Activated T-helper 9 cell treated with anti-CD3 and anti-CD28 coated beads, Interleukin-2, amount 50 U/mL, for 16 hours (primary cell): Measurements from ENCODE around the gene URB1.
"Not testable (repeated sequence)": the region's sequence is repeated elsewhere in the genome, so short reads cannot be mapped to it uniquely, and the experiment has no call there.

Experiments used
- DNase-seq: peaks from one replicate; pipeline ENCODE4 v3.0.0-alpha.2; 2020; ENCODE audit warnings: low read depth

The URB1 gene

DNA sequence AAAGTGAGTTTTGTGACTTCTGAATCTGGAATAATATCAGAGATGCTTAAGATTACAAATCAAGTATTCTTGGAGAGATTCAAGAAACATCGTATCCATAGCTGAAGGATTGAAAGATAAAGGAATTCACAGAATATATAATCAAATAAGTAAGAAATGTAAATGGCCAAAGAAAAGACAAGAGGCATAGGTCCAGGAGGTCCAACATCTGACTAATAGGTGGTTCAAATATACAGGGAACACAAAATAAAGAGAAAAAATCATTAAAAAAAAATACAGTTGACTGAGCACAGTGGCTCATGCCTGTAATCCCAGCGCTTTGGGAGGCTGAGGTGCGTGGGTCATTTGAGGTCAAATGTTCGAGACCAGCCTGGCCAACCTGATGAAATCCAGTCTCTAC lies 107.3 kb downstream of the URB1 start:
- DNase-seq, result no peak

DNA sequence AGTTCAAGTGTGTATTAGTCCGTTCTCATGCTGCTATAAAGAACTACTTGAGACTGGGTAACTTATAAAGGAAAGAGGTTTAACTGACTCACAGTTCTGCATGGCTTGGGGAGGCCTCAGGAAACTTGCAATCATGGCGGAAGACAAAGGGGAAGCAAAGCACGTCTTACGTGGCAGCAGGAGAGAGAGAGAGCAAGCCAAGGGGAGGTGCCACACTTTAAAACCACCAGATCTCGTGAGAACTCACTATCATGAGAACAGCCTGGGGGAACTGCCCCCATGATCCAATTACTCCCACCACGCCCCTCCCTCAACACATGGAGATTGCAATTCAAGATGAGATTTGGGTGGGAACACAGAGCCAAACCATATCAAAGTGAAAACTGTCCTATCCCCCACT lies 109.8 kb downstream of the URB1 start:
- no peak for DNase-seq

DNA sequence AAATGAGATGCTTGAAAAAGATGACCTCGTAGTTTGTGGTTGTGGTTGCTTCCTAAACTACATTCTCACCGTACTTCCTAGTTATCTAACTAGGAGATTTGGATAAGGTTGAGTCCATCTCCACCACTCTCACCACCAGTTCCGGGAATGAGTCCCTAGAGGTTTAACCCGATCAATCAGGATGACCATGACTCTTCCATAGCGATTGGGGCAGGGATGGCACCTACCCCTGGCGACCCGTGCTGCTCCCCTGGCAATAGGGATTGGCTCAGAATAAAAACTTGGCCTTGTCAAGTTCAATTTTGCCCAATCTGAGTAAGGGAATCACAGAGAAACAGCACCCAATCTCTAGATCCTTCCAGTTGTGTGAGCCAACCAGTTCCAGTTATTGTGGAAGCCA lies 111.3 kb downstream of the URB1 start:
- DNase-seq, result no peak

DNA sequence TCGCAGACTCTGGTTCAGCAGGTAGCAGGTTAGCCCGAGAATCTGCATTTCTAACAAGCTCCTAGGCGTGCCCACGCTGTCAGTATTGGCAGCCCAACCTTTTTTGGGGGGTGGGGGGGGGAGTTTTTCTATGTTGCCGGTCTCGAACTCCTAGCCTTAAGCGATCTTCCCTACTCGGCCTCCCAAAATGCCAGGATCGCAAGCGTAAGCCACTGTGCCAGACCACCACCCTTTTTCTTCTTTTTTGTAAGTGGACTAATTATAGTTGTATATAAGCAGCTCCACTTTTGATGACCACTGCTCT lies 113.5 kb downstream of the URB1 start:
- DNase-seq, result no peak

DNA sequence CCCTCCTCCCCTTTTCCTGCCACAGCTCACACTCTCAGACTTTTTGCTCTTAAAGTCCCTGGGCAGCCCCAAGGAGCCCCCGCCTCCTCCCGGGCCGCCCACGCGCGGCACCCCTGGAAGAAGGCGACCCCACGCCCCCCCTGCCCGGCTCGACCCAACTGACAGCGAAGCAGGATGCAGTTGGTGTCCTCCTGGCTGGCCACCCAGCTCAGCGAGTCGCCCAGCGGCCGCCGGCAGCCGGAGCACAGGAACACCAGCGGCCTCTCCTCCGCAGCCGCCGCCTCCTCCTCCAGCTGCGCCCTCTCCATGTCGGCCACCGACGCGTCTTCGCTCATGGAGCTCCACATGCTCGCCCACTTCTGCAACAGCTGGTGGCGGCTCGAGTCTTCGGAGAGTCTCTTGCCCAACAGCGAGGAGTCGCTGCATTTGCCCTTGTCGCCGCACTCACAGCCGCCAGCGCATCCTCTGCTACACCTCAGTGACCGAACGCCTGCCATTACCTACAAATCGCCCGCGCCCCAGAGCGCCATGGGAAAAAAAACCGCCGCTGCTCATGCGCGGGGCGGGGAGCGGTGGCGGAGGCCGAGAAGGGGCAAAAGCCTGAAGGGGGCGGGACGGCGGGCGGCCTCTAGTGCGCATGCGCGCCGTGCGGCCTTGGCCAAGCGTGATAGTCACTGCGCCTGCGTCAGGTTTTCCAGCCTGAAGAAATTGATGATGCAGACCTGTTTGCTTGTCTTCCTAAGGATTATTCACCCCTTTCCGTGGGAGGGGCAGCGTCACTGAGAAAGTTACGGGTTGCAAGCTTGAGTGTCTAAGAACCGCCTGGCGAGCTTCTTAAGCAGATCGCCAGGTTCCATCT lies 114.1 kb downstream of the URB1 start, which contains the start of gene MIS18A:
TSS of gene MIS18A (minus strand) at position 532 of the 859 bp plus-strand sequence. CDS start at position 497, 35 bp downstream.
- DNase-seq, result peak; percentile 98

DNA sequence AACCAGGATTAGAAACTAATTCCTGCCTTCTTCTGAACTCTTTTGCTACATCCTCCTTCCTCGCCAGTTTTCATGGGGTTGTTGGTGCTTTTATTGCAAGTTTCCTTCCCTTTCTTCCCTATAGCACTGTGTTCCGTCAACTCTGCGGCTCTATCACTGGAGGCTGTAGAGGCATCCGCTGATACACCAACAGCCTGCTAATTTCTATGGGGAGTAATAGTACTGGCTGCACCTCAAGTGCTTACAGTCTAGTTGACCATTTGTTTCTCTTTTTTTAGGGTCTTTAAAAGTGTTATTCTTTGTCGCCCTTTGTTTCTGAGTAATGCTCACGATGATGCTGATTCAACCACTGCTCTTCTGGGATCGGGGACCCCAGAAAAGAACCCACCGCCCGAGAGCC lies 114.7 kb downstream of the URB1 start:
- no peak for DNase-seq

DNA sequence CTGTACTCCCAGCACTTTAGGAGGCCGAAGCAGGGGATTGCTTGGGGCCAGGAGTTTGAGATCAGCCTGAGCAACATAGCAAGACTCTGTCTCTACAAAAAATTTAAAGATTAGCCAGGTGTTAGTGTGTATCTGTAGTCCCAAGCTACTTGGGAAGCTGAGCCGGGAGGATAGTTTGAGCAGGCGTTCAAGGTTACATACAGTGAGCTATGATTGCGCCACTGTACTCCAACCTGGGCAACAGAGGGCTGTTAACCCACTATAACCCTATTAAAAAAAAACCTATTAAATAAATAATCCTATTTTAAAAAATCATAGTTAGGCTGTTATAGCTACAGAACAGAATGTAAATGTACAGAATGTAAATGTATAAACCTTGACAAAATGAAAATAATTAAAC lies 116.1 kb downstream of the URB1 start:
- no peak for DNase-seq

DNA sequence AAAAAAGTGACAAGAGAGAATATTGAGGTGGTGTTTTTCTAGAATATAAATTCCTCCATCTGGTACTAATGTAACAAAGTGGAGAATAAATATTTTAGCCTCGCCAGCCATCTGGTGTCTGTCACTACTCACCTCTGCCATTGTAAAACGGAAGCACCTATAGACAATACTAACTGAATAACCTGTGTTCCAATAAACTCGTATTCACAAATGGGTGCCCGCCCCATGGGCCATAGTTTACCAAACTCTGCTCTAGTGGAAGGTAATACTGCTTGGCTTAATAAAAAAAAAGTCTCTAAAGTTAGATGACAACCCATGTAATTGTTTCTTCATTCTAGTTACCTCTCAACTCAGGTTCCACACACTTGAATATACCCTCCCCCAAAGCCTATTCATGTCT lies 122.1 kb downstream of the URB1 start:
- no peak for DNase-seq

DNA sequence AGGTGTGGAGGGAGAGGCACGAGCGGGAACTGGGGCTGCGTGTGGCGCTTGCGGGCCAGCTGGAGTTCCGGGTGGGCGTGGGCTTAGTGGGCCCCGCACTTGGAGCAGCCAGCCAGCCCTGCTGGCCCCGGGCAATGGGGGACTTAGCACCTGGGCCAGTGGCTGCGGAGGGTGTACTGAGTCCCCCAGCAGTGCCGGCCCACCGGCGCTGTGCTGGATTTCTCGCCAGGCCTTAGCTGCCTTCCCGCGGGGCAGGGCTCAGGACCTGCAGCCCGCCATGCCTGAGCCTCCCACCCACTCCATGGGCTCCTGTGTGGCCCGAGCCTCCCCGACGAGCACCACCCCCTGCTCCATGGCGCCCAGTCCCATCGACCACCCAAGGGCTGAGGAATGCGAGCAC lies 127.5 kb downstream of the URB1 start:
- DNase-seq, result not testable (repeated sequence)

DNA sequence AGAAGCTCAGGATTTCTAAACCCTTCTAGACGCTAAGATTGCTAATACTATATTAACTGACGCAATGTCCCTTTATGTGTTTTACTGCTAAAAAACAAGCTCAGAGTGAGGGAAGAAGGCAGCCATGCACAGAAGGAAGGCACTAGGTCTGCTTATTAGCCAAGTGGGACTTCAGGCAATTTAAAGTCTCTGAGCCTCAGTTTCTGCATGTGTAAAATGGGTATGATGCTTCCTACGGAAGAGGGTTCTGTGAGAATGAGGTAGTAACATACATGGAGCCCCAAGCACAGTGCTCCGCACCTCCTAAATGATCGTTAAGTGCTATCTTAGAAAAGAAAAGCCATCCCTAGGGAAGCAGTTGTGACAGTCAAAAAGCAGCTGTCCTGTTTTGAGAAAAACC lies 130.9 kb downstream of the URB1 start:
- no peak for DNase-seq
